ENCODE measurements around the gene POP4.

POP4 gene

GRCh38 chr19:29566496-29567054, 39.5 kb upstream of the POP4 start:
- ATAC-seq (ENCODE audit: insufficient read depth, low read depth) = no peak
- TF ChIP-seq, protein P1, sequence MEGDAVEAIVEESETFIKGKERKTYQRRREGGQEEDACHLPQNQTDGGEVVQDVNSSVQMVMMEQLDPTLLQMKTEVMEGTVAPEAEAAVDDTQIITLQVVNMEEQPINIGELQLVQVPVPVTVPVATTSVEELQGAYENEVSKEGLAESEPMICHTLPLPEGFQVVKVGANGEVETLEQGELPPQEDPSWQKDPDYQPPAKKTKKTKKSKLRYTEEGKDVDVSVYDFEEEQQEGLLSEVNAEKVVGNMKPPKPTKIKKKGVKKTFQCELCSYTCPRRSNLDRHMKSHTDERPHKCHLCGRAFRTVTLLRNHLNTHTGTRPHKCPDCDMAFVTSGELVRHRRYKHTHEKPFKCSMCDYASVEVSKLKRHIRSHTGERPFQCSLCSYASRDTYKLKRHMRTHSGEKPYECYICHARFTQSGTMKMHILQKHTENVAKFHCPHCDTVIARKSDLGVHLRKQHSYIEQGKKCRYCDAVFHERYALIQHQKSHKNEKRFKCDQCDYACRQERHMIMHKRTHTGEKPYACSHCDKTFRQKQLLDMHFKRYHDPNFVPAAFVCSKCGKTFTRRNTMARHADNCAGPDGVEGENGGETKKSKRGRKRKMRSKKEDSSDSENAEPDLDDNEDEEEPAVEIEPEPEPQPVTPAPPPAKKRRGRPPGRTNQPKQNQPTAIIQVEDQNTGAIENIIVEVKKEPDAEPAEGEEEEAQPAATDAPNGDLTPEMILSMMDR (IDR thresholded peaks at IDR 0.05; ENCODE audit: borderline replicate concordance, extremely low read depth, low read length, poor library complexity, severe bottlenecking) = no peak
- H4K20me1 ChIP-seq (ENCODE audit: insufficient read depth, low read length) = no peaks in the 10 kb centered on the region

DNA sequence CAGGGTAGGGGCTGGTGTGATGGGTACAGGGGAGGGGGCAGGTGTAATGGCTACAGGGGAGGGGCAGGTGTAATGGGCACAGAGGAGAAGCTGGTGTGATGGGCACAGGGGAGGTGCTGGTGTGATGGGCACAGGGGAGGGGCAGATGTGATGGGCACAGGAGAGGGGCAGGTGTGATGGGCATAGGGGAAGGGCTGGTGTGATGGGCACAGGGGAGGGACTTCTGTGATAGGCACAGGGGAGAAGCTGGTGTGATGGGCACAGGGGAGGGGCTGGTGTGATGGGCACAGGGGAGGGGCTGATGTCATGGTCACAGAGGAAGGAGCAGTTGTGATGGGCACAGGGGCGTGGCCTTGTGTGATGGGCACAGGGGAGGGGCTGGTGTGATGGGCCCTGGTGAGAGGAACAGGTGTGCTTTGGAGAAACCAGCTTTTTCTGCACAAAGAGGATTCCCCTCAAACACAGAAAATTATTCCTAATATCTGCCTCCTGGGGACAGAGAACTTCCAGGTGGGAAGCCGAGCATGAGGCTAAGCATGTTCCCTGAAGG, 38.6 kb upstream of the POP4 start:
- Histone ChIP-seq H3K4me1 (ENCODE audit: insufficient read depth, low read length) (no peaks in the 10 kb centered on the region), H3K9ac (ENCODE audit: low read depth, low read length) (no peak overlapping the region), H4K20me1 (ENCODE audit: insufficient read depth, low read length) (no peaks in the 10 kb centered on the region), H3K27ac (ENCODE audit: low read length) (no peak overlapping the region), H3K36me3 (ENCODE audit: insufficient read depth, low read length) (no peaks in the 10 kb centered on the region), H3K79me2 (ENCODE audit: insufficient read depth, low read length) (no peaks in the 10 kb centered on the region), H3K4me2 (ENCODE audit: insufficient read depth, low read length) (no peak overlapping the region), H3K9me3 (ENCODE audit: insufficient read depth, low read length, severe bottlenecking) (no peaks in the 10 kb centered on the region), H2AFZ (ENCODE audit: low read depth, low read length) (no peak overlapping the region), H3K27me3 (ENCODE audit: insufficient read depth, low read length, poor library complexity) (peaks cover 2% of the 10 kb centered on the region), H3K4me3 (ENCODE audit: low read depth in 1 of 2, low read length in 2 of 2) (no peak overlapping the region)
- ATAC-seq (ENCODE audit: insufficient read depth, low read depth) (no peak), DNase-seq (no peak)
- TF ChIP-seq EZH2 (IDR thresholded peaks at IDR 0.05; ENCODE audit: borderline replicate concordance, low read depth, low read length, severe bottlenecking) = no peak
- TF ChIP-seq, protein P1 (IDR thresholded peaks at IDR 0.05; ENCODE audit: borderline replicate concordance, extremely low read depth, low read length, poor library complexity, severe bottlenecking) = no peak

More at GRCh38 chr19:29566496-29567054, 39.5 kb upstream of the POP4 start:
- Histone ChIP-seq H3K27ac (ENCODE audit: low read length) (no peak overlapping the region), H3K9me3 (ENCODE audit: insufficient read depth, low read length, severe bottlenecking) (no peaks in the 10 kb centered on the region), H3K4me3 (ENCODE audit: low read depth in 1 of 2, low read length in 2 of 2) (no peak overlapping the region), H3K9ac (ENCODE audit: low read depth, low read length) (no peak overlapping the region), H3K79me2 (ENCODE audit: insufficient read depth, low read length) (no peaks in the 10 kb centered on the region), H3K4me2 (ENCODE audit: insufficient read depth, low read length) (no peak overlapping the region), H3K4me1 (ENCODE audit: insufficient read depth, low read length) (no peaks in the 10 kb centered on the region), H2AFZ (ENCODE audit: low read depth, low read length) (no peak overlapping the region), H3K36me3 (ENCODE audit: insufficient read depth, low read length) (no peaks in the 10 kb centered on the region), H3K27me3 (ENCODE audit: insufficient read depth, low read length, poor library complexity) (peaks cover 2% of the 10 kb centered on the region)
- no peak for DNase-seq

DNA sequence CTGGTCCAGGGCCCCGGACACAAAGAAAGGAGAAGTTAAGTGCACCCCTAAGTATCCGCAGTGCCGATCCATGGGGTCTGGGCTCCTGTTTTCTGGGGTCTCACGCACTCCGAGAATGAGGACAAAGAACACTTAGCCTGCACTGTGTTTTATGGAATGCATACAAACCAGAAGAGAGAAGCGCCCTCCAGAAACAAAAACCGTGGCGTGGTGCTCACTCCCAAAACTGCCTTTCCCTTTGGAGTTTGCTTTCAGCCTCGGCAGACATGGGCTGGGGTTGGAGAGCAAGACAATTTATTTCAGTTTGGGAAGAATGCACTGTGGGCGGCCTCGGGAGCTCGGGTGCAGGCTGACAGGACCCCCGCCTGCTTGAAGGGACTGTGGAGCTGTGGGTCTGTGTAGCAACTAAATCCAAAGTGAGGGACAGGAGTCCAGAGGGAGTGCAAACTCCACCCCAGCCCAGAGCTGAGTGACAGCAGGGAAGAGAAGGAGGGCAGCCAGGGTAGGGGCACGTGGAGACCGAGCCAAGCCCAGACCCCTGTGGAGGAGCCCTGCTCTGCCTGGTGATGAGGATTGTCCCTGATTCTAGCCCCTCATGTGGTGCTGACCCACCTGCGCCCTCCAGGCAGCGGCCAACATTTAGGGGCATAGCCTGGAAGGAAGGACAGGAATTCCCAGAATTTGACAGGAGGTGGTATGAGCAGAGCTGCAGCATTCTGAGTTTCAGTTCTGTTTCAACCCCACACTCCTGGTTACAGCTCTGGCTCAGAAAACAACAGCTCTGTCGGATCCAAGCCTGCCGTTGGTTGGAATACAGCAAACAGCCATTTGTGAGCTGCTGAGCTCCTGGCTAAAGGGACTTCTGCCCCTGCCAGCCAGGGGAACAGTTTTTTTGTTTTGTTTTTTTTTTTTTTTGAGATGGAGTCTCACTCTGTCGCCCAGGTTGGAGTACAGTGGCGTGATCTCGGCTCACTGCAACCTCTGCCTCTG, 37.8 kb upstream of the POP4 start:
- ATAC-seq (ENCODE audit: insufficient read depth, low read depth) (no peak), DNase-seq (no peak)
- H3K9me3 ChIP-seq (ENCODE audit: insufficient read depth, low read length, severe bottlenecking) = no peaks in the 10 kb centered on the region
- peaks cover 2% of the 10 kb centered on the region for H3K27me3 ChIP-seq (ENCODE audit: insufficient read depth, low read length, poor library complexity)
- H3K79me2 ChIP-seq (ENCODE audit: insufficient read depth, low read length) = no peaks in the 10 kb centered on the region
- TF ChIP-seq EZH2 (IDR thresholded peaks at IDR 0.05; ENCODE audit: borderline replicate concordance, low read depth, low read length, severe bottlenecking) = no peak
- TF ChIP-seq, protein P1 (IDR thresholded peaks at IDR 0.05; ENCODE audit: borderline replicate concordance, extremely low read depth, low read length, poor library complexity, severe bottlenecking) = no peak
- H3K36me3 ChIP-seq (ENCODE audit: insufficient read depth, low read length) = no peaks in the 10 kb centered on the region
- no peak overlapping the region for H3K4me2 ChIP-seq (ENCODE audit: insufficient read depth, low read length)
- H4K20me1 ChIP-seq (ENCODE audit: insufficient read depth, low read length) = no peaks in the 10 kb centered on the region
- no peak overlapping the region for H3K27ac ChIP-seq (ENCODE audit: low read length)
- no peak overlapping the region for H2AFZ ChIP-seq (ENCODE audit: low read depth, low read length)
- H3K4me3 ChIP-seq (ENCODE audit: low read depth in 1 of 2, low read length in 2 of 2) = no peak overlapping the region
- no peaks in the 10 kb centered on the region for H3K4me1 ChIP-seq (ENCODE audit: insufficient read depth, low read length)
- H3K9ac ChIP-seq (ENCODE audit: low read depth, low read length) = no peak overlapping the region

Measured in DND-41 (cell line).